Measurements from ENCODE around the gene MED13L.

MED13L gene

DNA sequence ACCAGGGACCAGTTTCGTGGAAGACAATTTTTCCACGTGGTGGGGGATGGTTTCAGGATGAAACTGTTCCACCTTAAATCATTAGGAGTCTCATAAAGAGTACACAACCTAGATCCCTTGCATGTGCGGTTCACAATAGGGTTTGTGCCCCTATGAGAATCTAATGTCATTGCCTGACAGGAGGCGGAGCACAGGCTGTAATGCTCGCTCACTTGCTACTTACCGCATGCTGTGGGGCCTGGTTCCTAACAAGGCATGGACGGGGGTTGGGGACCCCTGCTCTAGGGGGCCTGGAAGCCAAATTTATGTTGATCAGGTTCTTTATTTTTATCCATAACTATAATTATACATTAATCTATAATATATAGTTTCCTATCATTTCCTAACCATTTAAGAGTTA is 315.3 kb downstream of the MED13L start:
- no peak for DNase-seq (ENCODE audit: low read depth)
- H3K4me3 ChIP-seq (ENCODE audit: low read depth, low read length): no peak overlapping the region
- TF ChIP-seq, protein P1, sequence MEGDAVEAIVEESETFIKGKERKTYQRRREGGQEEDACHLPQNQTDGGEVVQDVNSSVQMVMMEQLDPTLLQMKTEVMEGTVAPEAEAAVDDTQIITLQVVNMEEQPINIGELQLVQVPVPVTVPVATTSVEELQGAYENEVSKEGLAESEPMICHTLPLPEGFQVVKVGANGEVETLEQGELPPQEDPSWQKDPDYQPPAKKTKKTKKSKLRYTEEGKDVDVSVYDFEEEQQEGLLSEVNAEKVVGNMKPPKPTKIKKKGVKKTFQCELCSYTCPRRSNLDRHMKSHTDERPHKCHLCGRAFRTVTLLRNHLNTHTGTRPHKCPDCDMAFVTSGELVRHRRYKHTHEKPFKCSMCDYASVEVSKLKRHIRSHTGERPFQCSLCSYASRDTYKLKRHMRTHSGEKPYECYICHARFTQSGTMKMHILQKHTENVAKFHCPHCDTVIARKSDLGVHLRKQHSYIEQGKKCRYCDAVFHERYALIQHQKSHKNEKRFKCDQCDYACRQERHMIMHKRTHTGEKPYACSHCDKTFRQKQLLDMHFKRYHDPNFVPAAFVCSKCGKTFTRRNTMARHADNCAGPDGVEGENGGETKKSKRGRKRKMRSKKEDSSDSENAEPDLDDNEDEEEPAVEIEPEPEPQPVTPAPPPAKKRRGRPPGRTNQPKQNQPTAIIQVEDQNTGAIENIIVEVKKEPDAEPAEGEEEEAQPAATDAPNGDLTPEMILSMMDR (IDR thresholded peaks at IDR 0.05; ENCODE audit: low read depth, low read length, missing control alignments): no peak

DNA sequence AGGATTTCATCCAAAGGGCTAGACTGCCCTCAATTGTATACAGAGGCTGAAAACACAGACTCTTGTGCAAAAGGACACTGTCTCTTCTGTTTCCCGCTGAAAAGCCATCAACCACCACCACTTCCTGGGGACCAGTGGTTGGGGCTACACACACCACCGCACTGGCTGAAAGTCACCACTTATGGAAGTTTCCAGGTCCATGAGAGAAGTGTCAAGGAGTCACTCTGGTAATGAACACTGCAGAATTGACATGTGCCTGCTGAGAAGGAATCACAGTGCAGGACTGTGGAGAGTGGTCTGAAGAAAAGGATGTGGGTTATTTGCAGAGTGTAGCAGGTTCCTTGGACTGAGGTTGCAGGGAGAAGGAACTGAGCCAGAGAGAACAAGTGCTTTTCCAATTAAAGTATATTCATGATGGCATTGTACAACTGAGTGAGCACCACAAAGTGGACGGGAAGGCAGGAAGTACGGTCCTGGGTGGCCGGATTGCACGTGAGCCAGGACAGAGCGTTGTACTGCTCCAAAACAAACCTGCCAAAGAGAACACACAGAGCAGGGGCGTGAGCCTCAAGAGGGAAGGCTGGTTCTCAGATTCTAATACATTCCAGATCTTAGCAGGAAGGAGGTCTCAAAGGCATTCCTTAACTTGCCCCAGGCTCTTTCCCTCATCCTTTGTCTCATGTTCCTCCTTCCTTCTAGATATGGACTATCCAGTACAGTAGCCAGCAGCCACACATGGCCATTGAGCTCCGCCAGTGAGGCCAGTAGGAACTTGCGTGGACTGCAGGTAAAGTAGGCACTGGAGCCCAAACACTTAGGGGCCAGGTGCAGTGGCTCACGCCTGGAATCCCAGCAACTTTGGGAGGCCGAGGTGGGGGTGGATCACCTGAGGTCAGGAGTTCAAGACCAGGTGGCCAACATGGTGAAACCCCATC is 316.4 kb downstream of the MED13L start:
- DNase-seq (ENCODE audit: low read depth): no peak
- H3K4me3 ChIP-seq (ENCODE audit: low read depth, low read length): no peak overlapping the region
- TF ChIP-seq, protein P1 (IDR thresholded peaks at IDR 0.05; ENCODE audit: low read depth, low read length, missing control alignments): no peak

DNA sequence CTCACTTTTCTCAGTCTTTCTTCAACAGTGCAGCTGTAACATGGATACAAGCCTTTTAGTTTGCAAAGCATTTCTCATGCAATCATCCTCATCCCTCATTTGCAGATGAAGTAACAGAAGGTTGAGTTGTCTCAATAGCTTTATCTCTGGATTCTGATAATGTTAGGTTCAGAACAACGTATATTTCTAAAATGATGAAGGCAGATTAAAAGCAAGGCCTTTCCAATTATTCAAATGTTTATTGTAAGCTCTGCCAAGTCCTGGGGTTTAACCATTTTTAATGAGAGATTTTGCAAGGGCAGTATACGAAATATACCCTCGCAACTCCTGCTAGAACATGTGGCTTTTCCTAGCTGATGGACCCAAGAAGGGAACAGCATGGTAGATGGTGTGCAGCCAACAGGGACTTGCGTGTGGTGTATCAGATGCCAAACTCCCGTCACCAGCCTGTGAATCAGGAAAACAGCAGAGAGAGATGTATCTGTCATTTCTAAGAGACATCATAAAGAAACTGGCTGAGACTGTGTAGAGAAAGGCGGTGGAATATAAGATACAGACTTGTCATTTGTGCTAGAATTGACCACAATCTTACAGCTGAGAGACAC is 319.7 kb downstream of the MED13L start:
- TF ChIP-seq, protein P1 (IDR thresholded peaks at IDR 0.05; ENCODE audit: low read depth, low read length, missing control alignments): no peak
- DNase-seq (ENCODE audit: low read depth): no peak
- no peak overlapping the region for H3K4me3 ChIP-seq (ENCODE audit: low read depth, low read length)

DNA sequence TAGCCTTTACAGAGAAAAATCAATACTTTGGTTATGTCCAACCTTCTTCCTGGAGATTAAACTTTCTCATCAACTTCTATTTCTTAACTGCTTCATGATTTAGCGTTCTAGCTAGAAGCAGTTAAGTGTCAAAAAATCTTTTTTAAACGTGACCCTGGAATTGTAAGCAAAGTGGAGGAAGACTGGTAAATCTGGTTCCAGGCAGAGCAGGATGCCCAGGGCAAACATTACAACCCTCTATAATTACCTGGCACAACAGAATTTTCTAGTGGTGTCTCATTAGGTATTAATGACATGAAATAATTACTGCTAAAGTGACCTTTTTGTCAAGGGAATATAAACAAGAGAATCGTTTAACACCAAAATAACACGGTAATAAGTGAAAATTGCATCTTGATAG is 320.8 kb downstream of the MED13L start:
- TF ChIP-seq, protein P1 (IDR thresholded peaks at IDR 0.05; ENCODE audit: low read depth, low read length, missing control alignments): no peak
- no peak for DNase-seq (ENCODE audit: low read depth)
- H3K4me3 ChIP-seq (ENCODE audit: low read depth, low read length): no peak overlapping the region

DNA sequence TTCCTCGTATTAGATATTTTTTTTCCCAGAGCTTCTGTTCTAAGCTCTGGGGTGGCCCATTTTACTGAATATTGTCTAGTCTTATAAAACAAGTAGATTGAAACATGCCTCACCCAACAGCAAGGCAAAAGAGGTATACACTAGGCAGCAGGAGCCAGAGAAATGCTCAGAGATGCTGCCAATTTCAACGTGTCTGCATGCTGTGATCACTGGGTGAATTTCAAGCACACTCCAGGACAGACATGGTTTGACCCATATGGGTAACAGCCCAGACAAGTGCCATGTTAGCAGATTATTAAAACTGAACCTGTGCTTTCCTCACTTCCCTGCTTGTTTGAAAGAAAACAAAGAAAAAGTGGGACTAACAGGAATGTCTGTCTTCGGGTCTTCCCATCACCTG is 321.3 kb downstream of the MED13L start:
- H3K4me3 ChIP-seq (ENCODE audit: low read depth, low read length): no peak overlapping the region
- TF ChIP-seq, protein P1 (IDR thresholded peaks at IDR 0.05; ENCODE audit: low read depth, low read length, missing control alignments): no peak
- no peak for DNase-seq (ENCODE audit: low read depth)

DNA sequence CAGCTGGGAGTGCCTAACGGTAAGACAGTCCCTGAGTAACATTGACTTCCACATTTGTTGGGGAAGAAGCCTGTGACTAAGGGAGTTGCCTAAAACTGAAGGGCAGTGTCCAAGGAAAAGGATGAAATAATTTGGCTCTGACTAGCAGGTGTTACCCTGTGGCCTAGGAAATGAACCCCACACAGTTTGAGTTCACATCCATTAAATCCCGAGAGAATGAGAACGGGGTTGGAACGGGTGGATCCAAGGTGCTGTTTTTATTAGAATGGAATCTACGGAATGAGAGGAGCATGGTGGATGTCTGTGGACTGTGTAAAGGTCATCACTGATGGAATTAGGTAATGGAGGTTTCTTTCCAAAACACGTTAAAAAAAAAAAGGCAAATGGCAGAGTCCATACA is 324.0 kb downstream of the MED13L start:
- H3K4me3 ChIP-seq (ENCODE audit: low read depth, low read length): no peak overlapping the region
- no peak for DNase-seq (ENCODE audit: low read depth)
- TF ChIP-seq, protein P1 (IDR thresholded peaks at IDR 0.05; ENCODE audit: low read depth, low read length, missing control alignments): no peak

Data from GM12864 (cell line).